NCI-H510A (cell line): ENCODE results near the gene NRG2.

ENCODE experiments used
- DNase-seq: peaks from one replicate; lab custom pipeline; 2025; lab: John Stamatoyannopoulos, UW

NRG2 gene

DNA sequence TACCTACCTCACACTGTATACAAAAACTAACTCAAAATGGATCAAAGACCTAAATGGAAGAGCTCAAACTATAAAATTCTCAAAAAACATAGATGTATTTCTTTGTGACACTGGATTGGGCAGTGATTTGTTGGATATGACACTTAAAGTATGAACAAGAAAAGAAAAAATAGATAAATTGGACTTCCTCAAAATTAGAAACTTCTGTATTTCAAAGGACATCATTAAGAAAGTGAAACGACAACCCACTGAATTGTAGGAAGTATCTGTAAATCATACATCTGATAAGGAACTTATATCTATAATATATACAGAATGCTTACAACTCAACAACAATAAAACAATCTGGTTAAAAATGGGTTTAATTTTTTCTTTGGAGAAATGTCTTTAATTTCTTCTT, 96.7 kb downstream of the NRG2 start:
- no peak for DNase-seq

DNA sequence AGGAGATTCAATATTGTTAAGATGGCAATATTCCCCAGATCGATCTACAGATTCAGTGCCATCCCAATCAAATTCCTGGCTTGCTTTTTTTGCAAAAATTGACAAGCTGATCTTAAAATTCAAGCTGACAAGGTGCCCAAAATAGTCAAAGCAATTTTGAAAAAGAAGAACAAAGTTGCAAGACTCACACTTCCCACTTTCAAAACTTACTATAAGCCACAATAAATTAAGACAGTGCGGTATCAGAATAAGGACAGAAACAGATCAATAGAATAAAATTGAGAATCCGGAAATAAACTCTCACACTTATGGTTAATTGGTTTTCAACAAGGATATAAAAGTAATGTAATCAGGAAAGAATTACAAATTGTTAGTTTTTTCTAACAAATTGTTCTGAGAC, 97.1 kb downstream of the NRG2 start:
- no peak for DNase-seq

DNA sequence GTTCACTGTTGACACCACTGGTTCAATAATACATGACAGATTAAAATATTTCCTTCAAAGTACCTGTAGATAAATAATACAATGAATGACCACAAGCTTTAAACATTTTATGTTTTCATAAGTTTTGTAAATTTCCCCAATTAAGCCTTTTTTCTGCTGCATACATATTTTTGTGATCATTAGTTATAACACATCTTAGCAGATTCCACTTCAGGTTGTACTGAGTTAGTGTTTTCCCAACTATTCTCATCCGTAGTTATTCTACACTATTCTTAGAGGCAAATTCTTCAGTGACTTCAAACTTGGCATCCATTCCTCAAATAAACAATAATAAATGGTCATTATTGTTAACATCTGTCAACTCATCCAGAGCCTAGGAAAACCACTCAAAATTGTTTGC, 100.9 kb downstream of the NRG2 start:
- no peak for DNase-seq

DNA sequence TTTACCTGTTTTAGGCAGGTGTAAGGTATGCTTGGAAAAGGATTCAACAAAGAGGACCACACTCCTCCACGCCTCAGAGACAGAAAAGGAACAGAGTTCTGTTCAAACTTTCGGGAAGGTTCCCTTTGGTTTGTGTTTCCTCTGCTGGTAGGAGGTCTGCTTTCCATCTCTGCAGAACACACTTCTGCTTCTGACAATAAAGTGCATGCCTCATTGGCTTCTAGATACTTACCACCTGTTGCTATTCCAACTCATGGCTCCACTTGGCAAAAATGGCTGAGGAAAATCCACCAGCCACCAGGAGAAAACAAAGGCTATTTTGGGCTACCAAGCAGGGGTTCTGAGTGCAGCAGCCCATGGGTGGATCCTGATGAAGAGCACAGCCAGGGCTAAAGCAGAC, 112.7 kb downstream of the NRG2 start:
- DNase-seq = no peak

DNA sequence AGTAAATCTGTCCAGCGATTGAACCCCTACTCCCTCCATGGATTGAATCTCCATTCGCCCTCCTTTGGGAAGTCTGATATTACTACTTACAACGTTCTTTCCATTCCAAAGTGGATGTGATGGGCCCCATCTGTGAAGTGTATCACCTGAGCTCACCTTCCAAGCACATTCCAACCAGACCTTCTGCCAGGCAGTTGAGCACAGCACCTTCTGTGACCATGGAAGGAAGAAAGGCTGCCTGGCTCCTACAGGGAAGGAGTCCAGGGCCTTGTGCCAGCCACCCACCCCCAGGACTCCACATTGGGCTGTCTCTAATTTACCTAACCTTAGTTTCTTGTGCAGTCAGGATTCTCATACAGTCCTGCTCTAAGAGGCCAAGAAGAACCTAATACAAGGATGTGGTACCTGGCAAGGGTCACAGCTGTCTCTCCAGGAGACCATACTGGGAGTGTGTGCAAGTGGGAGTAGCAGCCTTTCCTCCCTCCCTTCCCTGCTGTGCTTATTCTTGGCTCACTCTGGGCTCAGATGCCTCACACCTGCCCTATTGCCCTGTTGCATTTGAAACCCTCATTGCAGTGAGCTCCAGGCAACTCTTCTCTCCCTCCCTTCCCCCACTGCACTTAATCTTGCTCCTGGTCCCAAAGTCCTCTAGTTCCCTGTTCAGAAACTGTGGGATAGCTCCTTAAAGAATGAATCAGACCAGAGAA, 116.1 kb downstream of the NRG2 start:
- no peak for DNase-seq

DNA sequence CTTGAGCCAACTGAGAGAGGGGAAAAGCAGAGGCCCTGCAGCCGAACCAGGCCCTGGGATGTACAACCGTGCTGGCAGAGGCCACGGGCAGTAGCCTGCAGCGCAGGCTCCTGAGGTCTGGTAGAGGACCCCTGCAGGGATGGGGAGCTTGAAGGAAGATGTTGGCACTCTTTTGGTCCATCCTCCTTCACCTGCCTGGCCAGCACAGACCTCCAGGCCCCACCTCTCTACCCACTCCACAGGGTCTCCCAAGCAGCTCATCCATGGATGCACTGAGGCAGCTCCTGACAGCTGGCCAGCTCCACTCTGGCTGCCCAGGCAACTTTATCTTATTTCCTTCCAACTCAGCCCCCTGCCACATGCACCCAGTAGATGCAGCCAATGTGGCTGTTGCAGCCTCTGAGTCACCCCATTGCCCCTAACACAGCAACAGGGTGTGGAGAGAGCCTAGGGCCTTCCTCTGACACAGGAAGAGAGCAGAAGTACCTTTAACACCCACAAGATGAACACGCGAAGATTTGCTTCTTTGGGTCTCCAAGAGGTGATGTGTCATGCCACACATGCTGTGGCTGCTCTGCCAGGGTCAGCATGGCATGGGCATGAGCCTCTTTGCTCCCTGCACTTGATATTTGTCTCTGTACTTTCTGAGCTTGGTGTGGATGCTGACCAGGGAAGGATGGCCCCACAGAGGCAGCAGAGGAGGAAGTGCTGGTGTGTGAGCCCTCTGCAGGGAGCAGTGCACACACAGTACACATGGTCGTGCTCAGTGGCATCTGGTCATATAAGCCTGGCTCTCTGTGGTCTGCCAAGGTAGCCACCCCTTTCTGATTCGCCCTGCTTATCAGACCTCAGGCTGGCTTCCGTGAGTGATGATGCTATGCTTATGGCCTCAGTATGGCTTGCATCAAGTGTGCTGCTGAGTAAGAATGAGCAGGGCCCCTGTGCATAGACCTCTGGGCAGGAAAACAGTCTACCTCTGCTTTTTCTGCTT, 117.2 kb downstream of the NRG2 start:
- DNase-seq = no peak

DNA sequence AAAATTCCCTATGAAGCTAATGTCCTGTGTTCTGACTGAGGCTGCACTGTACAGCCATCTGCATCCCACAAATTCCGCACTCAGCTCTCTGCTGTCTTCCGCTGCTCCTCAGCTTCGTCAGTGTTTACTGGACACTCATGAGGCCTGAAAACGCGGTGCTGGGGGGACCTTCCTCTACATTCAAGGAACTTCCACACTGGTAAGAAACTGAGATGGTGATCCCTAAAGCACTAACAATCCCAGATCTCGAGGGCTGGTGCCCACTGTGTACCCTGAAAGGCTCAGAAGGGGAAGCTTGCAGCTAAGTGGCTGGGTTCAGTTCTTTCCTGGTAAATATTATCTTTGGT, 117.9 kb downstream of the NRG2 start:
- DNase-seq = no peak

DNA sequence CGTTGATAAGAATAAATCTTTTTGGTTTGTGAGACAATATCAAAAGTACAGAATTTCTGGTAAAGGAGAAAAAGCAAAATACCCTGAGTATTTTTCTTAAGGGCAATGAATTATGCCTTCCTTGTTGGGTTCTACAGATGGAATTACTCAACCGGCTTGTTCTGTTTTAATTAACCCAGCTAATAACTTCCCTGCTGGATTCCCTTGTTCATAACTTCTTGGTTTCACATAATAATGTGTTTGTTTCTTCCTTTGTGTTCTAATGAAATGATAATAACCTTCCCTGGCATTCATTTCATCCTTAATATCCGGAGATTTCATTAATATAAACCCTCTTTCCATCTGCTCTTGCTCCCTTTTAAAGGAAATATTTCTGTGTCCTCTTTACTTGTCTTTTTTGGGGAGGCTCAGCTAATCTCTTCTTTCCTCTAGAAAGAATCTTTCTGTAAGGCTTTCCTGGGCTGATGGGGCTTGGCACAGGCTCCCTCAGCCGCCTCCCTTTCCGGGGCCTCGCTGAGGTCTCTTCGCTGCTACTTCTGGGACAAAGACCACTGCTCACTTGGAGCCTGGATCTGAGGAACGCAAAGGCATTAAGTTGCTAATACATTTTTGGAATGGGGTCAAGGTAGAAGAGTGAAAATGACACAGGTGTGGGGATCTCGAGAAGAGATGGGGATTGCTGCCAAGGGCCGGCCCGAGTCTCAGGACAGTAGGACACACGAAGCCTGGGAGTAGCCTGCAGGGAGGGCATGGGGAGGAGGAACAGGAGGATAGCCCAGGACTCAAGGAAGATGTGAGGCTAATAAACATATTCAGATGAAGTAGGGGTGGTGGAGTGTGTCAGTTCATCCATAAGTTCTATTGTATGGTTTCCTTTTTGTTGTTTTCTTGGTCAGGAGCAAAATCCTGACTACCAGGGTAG, 118.5 kb downstream of the NRG2 start:
- DNase-seq = no peak

DNA sequence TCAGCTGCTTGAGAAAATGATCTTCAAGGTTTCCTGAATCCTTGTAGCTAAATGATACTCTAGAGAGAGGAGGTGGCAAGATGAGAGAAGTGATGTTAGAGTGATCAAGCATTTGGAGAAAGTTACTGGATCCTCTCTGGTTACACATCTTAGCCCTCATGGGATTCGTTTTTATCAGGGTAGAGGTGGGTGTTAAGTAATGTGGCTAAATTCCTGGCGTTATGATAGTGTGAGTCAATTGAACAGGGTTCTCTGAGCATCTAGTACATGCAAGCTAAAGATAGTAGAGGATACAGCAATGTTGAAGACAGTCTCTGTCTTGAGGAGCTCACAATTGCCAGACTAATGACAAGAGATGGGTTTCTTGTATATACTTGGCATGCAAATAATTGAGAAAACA, 123.8 kb downstream of the NRG2 start:
- DNase-seq = no peak

DNA sequence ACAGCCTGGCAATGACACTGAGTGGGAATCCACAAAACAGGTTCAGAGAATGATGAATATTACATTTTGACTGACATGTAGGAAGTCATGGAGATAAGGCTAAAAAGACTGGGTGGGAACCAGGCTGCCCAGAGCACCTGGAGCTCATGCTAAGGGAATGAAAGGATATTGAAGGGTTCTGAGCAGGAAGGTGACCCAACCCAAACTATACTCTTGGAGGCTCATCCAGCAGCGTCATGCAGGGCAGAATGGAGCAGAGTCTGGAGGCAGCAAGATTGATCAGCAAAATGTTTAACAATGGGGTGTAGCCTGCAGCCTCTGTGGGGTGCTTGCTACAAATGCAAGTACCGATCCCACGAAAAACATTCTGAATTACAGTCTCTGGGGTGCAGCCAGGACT, 127.3 kb downstream of the NRG2 start:
- DNase-seq = no peak

DNA sequence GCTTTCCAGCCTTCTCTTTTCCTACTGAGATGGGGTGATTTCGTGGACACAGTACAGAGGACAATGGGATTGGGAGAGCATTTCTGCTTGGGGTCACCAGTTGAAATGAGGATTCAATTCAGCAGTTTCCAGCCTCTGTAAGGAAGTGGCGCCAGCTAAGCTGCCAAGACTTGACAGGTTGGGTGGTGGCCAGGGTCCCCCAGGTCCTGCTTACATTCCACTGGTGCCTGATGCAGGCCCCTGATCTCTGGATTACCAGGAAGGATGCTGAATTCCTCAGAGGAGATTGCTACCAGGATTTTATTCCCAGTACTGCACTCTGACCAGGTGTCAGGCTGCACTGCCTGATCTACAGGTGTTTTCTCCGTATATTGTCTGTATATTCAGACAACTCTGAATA, 127.8 kb downstream of the NRG2 start:
- no peak for DNase-seq

DNA sequence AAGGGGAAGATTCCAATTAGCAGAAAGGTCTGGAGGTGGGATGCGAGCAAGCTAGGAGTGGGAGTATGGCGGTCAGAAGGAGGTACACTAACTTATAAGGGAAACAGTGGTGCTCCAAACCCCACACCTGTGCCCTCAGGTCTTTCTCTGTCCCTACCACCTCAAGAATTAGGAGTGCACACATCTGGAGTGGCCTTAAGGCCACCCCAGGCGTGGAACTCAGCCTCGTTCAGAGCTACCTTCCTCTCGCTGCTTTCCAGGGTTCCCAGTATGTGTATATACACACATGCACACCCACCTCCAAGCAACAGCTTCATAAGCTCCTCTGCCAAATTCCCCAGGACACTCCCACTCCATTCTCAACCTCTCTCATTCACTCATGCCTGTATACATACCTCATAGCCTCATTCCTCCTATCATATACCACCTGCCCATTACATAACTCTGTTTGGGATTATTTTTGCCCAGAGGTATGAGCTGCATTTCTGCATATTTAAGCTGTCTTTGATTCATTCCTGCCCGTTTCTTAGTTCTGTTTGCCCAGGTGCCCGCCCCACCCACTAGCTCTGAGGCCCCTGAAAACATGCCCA, 128.8 kb downstream of the NRG2 start:
- no peak for DNase-seq

DNA sequence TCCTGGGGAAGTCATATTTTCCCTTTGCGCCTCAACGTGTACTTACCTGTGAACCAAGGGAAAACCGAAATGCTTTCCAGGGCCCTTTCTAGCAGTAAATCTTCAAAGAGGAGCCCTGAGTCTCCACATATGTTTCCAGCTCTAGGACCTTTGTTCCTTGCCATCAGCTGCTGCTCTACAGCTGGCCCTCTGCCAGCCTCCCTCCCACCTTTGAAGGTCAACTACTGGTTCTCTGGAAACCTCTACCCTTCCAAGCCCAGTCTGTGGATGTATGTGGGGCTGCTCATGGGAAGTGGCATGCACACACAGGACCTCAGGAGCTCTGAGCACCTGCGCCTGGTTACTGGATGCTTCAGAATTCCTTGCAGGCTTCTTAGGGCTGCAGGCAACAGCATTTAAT, 130.3 kb downstream of the NRG2 start:
- DNase-seq = no peak

DNA sequence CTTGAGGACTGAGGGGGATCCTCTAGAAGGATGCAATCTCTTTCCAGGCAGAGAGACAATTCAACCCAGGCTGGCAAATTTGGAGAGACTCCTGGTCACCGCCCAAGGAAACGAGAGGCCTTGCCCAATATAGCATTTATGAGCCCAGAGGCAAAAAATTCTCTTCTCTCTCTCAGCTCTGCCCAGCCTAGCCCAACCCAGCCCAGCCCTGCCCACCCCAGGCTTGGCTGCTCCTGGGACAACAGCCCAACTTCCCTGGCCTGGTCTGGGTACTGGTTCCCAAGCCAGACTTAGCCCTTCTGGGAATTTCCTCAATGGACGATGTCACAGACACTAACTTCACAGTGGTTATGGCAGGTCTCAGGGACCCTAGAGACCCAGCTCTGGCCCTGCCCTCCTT, 130.9 kb downstream of the NRG2 start:
- no peak for DNase-seq

DNA sequence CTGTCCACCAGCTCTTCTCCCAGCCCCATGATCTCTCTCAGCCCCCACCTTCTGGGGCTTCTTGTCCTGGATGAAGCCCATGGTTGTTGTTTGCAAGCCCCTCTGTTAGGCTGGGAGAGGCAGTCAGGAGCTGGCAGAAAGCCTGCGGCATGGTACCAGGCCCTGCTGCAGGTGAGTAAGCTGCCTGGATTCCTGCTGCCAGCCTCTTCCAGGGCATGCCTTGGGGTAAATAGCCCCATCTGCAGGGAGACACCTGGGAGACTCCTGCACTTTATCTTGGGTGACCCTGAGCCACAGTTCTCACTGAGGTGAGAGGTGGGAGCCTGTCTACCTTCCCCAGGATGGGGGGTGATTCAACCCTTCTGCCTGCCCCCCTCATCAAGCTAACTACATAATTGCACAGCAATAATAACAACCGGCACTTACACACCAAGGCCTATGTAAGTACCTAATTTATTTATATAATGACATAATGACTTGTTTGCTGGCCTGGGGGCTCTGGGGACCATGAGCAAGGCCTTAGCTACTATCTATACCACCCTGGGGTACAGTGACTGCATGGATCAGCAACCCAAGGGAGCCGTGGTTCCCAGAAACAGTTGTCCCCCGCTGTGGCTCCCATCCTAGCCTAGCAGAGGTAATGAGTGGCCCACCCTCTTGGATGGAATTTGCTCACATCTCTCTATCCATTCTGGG, 131.5 kb downstream of the NRG2 start:
- DNase-seq = no peak

DNA sequence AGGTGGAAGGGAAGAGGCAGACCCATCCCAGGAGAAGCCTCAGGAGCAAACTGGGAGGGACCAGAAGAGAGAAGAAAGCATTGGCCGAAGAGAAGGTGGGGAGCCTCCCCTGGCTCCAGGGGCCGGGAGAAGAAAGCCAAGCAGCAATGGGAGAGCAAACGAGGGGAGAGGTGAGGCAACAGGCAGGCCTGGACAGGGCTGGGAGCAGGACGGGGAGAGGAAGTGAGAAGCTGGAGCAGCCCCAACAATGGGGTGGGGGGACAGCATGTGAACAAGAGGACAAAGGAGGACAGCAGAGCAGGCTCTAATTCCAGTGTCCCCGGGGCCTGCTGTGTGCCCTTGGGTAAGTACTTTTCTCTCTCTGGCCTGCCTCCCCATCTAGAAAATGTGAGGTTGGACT, 132.2 kb downstream of the NRG2 start:
- DNase-seq = no peak

DNA sequence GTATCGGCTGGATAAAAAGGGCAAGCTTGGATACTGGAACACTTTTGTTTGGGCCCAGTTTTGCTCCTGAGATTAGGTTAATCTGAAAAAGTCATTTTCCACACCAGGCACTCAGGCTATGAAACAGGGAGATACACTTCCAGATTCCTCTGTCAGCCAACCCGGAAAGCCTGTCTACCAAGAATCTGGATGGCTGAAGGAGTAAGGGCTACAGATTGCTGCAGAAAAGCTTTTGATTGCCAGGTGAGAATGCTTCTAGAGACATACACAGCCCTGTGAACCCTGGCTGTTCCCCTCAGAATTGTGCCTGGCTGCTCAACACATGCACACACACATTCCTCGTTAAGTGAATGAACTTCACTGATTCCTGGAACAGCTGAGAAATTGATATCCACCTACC, 133.1 kb downstream of the NRG2 start:
- DNase-seq = no peak

DNA sequence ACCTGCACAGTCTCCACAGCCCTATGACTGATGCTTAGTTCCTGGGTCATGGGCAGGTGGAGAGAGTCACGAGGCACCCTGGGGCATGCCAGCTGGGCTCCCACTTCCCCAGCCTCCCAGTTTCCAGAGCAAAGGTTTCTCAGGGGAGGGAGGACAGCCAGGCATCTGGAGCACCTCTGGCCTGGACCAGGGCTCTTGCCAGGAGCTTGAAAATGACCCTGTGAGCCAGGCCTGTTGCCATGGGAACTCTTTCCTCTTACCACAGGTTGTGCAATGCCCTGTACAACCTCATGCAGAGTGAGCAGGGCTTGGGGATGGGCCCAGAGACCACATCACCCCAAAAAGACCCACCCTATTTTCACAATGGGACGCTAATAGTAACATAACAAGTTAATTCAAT, 134.3 kb downstream of the NRG2 start:
- no peak for DNase-seq

DNA sequence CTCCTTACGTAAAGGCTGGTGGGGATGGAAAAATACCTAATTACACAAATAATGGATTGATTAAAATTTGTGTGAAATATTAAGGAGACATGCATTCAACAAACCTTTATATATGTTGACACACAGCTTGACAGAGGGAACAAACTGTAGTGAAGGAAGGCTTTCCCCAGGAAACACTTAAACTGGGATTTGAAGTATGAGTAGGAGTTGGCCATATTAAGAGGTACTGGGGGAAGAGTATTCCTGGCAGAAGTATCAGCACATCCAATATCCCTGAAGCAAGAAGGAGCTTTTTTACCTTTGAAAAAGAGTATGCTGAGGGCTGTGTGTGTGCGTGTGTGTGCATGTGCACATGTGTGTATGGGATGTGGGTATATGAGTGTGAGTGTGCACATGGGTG, 136.4 kb downstream of the NRG2 start:
- no peak for DNase-seq

DNA sequence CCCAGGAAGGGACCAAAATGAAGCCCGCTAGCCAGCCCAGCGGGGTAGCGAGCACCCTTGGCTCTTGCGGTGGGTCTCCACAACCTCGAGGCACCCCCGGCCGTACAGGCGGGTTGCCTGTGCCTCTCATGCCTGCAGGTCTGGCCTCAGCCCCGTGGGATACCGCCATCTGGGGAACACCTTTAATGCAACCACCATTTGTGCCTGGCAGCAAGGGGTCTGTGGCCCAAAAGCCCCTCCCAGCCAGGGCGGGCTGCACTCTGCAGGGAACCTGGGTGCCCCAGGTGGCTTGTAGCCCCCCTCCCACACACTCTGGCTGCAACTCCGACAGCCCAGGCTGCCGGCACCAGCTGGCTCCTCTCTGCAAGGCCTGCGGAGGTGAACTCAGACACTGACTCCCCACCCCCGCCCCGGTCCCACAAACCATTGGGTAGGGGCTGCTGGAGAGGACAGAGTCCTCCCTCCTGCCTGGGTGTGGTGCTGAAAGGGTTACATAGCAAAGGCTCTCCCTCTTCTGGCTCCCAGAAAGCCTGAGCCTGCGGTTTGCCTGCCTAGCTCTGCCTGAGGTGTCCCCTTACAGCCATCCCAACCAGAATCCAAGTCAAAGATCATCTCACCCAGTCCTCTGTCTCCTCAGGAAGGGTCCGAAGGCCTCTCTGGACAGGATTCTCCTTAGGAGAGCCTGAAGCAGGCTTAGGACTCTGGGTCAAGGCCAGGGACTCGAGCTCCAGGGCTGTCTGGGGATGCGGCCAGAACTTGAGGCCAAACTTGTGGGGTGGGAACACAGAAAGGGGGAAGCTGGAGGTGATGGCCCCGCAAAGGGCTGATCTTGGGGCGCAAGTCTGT, 138.1 kb downstream of the NRG2 start:
- no peak for DNase-seq

DNA sequence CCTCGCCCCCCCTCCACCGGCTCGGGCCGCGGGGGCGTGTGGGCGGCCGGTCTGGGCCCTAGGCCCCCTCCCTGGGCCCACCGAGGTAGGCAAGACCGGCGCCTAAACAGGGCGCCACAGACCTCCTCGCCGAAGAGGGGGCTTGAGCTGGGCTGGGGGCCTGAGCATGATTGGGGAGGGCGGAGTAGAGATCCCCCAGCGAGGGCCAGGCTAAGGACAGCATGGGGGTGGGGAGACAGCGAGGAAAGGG, 138.6 kb downstream of the NRG2 start:
- DNase-seq = no peak
